ENCODE results near the gene DENR. TPM values are rescaled to one million over a fixed set of nuclear protein-coding genes. Genes with fewer than 3 reads are reported as not detected.
"Not testable (repeated sequence)": the region's sequence is repeated elsewhere in the genome, so short reads cannot be mapped to it uniquely, and the experiment has no call there.

The DENR gene
- total and polyA plus RNA-seq, 12 donors, result 16.5 to 31.0 (median 25.5) TPM

DNA sequence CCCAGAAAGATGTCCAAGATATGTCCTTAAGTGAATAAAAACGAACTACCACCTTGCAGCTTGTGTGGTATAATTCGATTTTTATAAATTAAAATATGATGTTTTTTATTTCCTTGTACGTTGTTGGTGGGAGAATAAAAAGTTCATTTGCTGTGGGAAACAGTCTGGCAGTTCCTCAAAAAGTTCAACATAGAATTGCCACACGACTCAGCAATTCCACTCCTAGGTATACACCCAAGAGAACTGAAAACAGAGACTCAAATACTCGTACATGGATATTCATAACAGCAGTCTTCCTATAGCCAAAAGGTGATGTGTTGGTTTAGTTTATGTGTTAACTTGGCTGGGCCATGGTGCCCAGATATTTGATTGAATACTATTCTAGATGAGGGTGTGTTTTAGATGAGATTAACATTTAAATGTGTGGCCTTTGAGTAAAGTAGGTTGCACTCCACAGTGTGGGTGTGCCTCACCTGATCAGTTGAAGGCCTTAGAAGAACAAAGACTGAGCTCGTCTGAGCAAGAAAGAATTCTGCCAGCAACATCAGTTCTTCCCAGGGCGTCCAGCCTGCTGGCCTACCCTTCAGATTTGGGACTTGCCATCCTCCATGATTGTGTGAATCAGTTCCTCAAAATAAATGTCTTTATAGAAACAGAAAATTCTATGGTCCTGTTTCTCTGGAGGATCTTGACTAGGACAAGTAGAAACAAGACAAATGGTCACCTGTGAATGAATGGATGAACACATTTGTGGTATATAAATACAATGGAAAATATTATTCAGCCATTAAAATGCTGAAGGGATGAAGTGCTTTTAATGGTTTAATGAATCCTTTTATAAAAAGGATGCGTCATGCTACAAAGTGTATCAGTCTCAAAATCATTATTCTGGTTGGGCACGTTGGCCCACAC, 5.1 kb upstream of the DENR start:
- no peaks in the 10 kb centered on the region for H3K9me3 ChIP-seq
- intact Hi-C loops (cut with DNase I), result loop anchor here in 1 of 10 donors (5.0 kb wide), 1 partner anchor 100 kb away; no protein-coding TSS in a partner anchor
- WGBS, 2 donors, result 77% methylated on average over 9 of the region's 9 CpGs
- no peak overlapping the region for H3K4me3 ChIP-seq
- H3K36me3 ChIP-seq, result no peaks in the 10 kb centered on the region
- DNase-seq, result no peak
- TF ChIP-seq, protein P1, sequence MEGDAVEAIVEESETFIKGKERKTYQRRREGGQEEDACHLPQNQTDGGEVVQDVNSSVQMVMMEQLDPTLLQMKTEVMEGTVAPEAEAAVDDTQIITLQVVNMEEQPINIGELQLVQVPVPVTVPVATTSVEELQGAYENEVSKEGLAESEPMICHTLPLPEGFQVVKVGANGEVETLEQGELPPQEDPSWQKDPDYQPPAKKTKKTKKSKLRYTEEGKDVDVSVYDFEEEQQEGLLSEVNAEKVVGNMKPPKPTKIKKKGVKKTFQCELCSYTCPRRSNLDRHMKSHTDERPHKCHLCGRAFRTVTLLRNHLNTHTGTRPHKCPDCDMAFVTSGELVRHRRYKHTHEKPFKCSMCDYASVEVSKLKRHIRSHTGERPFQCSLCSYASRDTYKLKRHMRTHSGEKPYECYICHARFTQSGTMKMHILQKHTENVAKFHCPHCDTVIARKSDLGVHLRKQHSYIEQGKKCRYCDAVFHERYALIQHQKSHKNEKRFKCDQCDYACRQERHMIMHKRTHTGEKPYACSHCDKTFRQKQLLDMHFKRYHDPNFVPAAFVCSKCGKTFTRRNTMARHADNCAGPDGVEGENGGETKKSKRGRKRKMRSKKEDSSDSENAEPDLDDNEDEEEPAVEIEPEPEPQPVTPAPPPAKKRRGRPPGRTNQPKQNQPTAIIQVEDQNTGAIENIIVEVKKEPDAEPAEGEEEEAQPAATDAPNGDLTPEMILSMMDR (IDR thresholded peaks at IDR 0.05), result no peak
- H3K27ac ChIP-seq, result no peak overlapping the region
- H3K27me3 ChIP-seq, result no peaks in the 10 kb centered on the region
- peaks cover 0 to 21% (median 6%) of the 10 kb centered on the region in 9 donors for H3K4me1 ChIP-seq
- no peak for ATAC-seq

DNA sequence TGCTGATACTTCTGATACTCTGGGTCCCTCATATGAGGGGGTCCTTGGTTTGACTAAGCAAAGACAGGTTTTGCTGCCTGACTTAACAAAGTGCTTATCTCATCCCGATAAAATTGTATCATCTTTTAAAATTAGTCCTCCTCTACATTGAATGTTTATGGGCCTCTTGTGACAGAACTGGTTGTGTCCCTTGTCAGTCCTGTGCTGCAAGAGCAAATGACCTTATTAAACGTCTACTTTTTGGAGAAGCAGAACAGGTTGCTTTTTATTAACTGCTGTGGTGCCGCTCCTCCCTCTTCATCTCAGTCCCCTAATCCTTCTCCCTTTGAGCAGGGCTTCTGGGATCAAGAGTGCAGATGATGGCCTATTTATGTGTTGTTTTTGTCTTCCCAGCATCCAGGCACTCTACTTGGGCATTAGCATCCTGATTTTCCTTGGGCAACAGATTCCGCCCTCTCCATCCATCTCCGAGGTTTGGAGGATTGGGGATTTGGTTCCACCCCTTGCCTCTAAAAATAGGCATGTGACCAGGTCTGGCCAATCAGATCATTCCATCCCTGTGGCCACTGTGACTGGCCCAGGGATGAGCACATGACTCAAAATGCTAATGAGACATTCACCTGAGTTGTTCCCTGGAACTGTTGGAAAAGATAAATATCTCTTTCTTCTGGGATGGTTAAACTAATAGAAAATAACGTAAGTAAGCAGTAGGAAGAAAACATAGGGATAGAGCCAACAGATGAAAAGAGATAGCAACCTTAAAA, 2.9 kb upstream of the DENR start:
- DNase-seq (no peak), ATAC-seq (no peak)
- TF ChIP-seq, protein P1 (IDR thresholded peaks at IDR 0.05), result no peak
- H3K36me3 ChIP-seq, result peaks cover 0 to 12% (median 5%) of the 10 kb centered on the region in 9 donors
- 78 to 82% methylated on average over 6 of the region's 6 CpGs for WGBS, 2 donors
- no peaks in the 10 kb centered on the region for H3K27me3 ChIP-seq
- H3K4me1 ChIP-seq, result peaks cover 0 to 24% (median 16%) of the 10 kb centered on the region in 9 donors
- no peaks in the 10 kb centered on the region for H3K9me3 ChIP-seq
- H3K4me3 ChIP-seq, result no peak overlapping the region
- intact Hi-C loops (cut with DNase I), result loop anchor here in 8 of 10 donors (1.0 to 10.0 kb wide), 4 partner anchors 102 to 225 kb away; partner anchors contain the start of genes KNTC1 (in 4 of the 8) and RSRC2 (in 4 of the 8)
- H3K27ac ChIP-seq, result no peak overlapping the region

DNA sequence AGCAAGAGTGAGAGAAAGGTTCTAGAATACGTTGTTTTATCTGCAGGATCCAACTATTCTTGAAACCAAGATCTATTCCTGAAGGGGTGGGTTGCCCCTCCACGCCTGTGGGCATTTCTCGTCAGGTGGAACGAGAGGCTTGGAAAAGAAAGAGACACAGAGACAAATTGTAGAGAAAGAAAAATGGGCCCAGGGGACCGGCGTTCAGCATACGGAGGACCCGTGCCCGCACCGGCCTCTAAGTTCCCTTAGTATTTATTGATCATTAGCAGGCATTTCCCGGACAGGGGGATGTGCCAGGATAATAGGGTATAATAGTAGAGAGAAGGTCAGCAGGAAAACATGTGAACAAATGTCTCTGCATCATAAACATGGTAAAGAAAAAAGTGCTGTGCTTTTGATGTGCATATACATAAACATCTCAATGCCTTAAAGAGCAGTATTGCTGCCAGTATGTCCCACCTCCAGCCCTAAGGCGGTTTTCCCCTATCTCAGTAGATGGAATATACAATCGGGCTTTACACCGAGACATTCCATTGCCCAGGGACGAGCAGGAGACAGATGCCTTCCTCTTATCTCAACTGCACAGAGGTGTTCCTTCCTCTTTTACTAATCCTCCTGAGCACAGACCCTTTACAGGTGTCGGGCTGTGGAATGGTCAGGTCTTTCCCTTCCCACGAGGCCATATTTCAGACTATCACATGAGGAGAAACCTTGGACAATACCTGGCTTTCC, 1.7 kb upstream of the DENR start:
- not testable (repeated sequence) for H3K4me3 ChIP-seq, DNase-seq, ATAC-seq, H3K27ac ChIP-seq, H3K9me3 ChIP-seq, H3K27me3 ChIP-seq
- Histone ChIP-seq H3K4me1 (peaks cover 0 to 24% (median 16%) of the 10 kb centered on the region in 9 donors), H3K36me3 (peaks cover 0 to 23% (median 5%) of the 10 kb centered on the region in 9 donors)
- 71 to 72% methylated on average over 17 of the region's 17 CpGs for WGBS, 2 donors
- intact Hi-C loops (cut with DNase I), result loop anchor here in 7 of 10 donors (5.0 to 10.0 kb wide), 2 partner anchors 114 to 226 kb away; partner anchors contain the start of genes KNTC1 (in 4 of the 7) and RSRC2 (in 4 of the 7)

DNA sequence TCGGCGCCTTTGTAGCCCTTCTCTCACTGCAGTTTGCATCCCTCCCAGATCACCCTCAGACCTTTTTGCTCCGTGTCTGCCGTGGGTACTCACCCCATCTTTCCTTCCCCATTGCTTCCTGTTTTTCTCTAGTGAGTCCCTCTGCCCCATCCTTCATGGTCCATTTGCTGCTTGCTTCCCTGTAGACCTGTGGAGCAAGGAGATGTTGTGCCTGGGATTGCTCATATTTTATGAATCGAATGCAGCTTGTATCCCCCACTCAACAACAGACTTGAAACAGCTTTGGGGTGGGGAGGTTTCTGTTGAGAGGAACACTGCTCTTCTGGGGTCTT, 661 bp downstream of the DENR start:
- intact Hi-C loops (cut with DNase I), result loop anchor here in 8 of 10 donors (2.0 to 10.0 kb wide), 4 partner anchors 116 to 228 kb away; partner anchors contain the start of genes KNTC1 (in 5 of the 8) and RSRC2 (in 5 of the 8)
- TF ChIP-seq, protein P1 (IDR thresholded peaks at IDR 0.05), result no peak
- no peak for ATAC-seq

More for the DNA sequence above, 661 bp downstream of the DENR start:
- Histone ChIP-seq H3K27ac (peak overlapping the region in 8 of 10 donors; percentile 79 to 94 (median 90)), H3K36me3 (peaks cover 0 to 47% (median 18%) of the 10 kb centered on the region in 9 donors), H3K27me3 (no peaks in the 10 kb centered on the region), H3K9me3 (no peaks in the 10 kb centered on the region), H3K4me1 (peaks cover 0 to 24% (median 16%) of the 10 kb centered on the region in 9 donors), H3K4me3 (peak overlapping the region; percentile 36 to 100 (median 92))
- WGBS, 2 donors, result 5 to 7% methylated on average over 5 of the region's 5 CpGs
- no peak for DNase-seq

All from heart right ventricle (tissue), 16 donors.